Stimulated activated naive CD8-positive, alpha-beta T cell treated with anti-CD3 and anti-CD28 coated beads, Interleukin-15, Interleukin-2, amounts not matched to agents 100 ng/mL and 50 ng/mL, for 24 hours (primary cell): ENCODE data around the gene SLC22A16.
"Not testable (repeated sequence)": the region's sequence is repeated elsewhere in the genome, so short reads cannot be mapped to it uniquely, and the experiment has no call there.

ENCODE experiments used
- H3K27ac Mint-ChIP-seq: one replicate; pipeline ENCODE4 v1.8.0; 2021; ENCODE audit warnings: mild to moderate bottlenecking, mixed read lengths
- H3K27me3 Mint-ChIP-seq: one replicate; pipeline ENCODE4 v1.8.0; 2021; ENCODE audit warnings: mixed read lengths
- H3K36me3 Mint-ChIP-seq: one replicate; pipeline ENCODE4 v1.8.0; 2021; ENCODE audit warnings: low read depth, mixed read lengths
- H3K4me1 Mint-ChIP-seq: one replicate; pipeline ENCODE4 v1.8.0; 2021; ENCODE audit warnings: low read depth, mixed read lengths
- H3K4me3 Mint-ChIP-seq: one replicate; pipeline ENCODE4 v1.8.0; 2021; ENCODE audit warnings: mild to moderate bottlenecking, mixed read lengths
- H3K9me3 Mint-ChIP-seq: one replicate; pipeline ENCODE4 v1.8.0; 2021; ENCODE audit warnings: mixed read lengths

The SLC22A16 gene

DNA sequence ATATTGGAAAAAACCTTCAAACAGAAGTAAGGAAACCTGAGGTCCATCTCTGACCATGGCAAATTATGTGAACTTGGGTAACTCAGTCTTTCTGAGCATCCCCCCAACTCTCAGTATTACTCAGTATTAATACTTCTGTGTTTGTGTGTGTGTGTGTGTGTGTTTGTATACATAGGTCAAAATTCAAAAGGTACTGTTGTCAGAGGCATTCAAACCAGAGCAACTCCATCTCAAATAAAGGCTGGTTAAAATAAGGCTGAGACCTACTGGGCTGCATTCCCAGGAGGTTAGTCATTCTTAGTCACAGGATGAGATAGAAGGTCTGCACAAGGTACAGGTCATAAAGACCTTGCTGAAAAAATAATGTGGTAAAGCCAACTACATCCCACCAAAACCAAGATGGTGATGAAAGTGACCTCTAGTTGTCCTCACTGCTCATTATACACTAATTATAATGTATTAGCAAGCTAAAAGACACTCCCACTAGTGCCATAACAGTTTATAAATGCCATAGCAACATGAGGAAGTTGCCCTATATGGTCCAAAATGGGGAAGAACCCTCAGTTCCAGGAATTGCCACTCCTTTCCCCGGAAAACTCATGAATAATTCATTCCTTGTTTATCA is 33.3 kb upstream of the SLC22A16 start:
- H3K4me1 Mint-ChIP-seq = peaks cover 8% of the 10 kb centered on the region
- H3K9me3 Mint-ChIP-seq = peaks cover 8% of the 10 kb centered on the region
- peaks cover 4% of the 10 kb centered on the region for H3K27me3 Mint-ChIP-seq
- no peaks in the 10 kb centered on the region for H3K36me3 Mint-ChIP-seq
- H3K4me3 Mint-ChIP-seq = no peak overlapping the region
- peak overlapping the region; percentile 38 for H3K27ac Mint-ChIP-seq

DNA sequence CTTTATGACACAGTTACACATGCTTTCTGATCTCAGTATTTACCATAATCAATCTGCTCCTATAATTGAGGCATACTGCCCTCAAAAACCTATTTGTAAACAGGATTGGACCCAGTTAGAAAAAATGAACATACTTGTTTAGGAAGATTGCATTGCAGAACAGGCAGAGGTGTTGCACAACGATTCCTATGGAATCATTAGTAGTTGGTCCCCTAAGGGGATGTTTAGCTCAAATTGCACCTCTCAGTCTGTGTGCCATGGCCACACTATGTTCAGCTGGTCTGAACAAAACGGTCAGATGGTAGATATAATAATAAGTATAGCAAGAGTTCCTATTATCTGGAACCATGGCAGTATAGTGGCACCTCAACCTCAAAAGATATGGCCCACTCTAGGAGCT is 28.5 kb upstream of the SLC22A16 start:
- H3K27me3 Mint-ChIP-seq, H3K36me3 Mint-ChIP-seq, H3K4me1 Mint-ChIP-seq: not testable (repeated sequence)

DNA sequence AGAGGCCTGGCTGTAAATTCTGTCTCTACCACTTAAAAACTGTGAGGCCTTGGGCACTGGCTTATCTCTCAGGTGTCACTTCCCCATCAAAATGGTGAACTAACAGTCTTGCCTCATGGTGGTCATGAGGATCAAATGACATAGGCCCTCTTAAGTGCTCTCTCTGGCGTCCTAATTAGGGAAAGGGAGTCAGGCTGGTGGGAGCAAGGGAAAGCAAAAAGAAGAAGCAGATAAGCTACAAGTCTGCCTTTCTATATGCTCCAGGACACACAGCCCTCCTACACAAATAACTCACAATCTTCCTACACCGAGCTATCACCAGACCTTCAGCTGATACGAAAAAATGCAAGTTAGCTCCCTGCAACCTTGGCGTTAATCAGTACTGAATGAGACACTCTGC is 19.5 kb upstream of the SLC22A16 start:
- Mint-ChIP-seq H3K4me1 (peaks cover 15% of the 10 kb centered on the region), H3K36me3 (no peaks in the 10 kb centered on the region), H3K4me3 (no peak overlapping the region), H3K9me3 (no peaks in the 10 kb centered on the region), H3K27me3 (peaks cover 16% of the 10 kb centered on the region), H3K27ac (no peak overlapping the region)

More for the DNA sequence above, 28.5 kb upstream of the SLC22A16 start:
- H3K9me3 Mint-ChIP-seq, H3K4me3 Mint-ChIP-seq, H3K27ac Mint-ChIP-seq: not testable (repeated sequence)

DNA sequence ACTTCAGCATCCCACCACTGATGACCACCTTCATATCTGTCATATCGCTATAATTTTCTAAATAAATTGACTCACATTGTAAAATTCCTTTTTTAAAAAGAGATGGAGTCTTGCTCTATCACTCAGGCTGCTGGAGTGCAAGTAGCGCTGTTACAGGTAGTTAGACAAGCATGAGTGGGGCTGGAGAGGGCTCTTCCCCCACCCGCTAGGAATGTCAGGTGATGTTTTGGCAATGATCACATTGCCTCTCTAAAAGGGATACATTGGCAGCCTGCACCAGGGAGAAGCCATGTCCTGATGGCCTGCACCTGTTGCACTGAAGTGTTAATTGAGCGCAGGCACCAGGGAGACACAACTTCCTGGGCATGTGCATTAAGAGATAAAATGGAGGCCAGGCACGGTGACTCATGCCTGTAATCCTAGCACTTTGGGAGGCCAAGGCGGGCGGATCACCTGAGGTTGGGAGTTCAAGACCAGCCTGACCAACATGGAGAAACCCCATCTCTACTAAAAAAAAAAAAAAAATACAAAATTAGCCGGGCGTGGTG is 16.9 kb upstream of the SLC22A16 start:
- Mint-ChIP-seq H3K36me3 (no peaks in the 10 kb centered on the region), H3K4me3 (no peak overlapping the region), H3K9me3 (no peaks in the 10 kb centered on the region), H3K27ac (no peak overlapping the region), H3K4me1 (peaks cover 15% of the 10 kb centered on the region), H3K27me3 (peaks cover 16% of the 10 kb centered on the region)

DNA sequence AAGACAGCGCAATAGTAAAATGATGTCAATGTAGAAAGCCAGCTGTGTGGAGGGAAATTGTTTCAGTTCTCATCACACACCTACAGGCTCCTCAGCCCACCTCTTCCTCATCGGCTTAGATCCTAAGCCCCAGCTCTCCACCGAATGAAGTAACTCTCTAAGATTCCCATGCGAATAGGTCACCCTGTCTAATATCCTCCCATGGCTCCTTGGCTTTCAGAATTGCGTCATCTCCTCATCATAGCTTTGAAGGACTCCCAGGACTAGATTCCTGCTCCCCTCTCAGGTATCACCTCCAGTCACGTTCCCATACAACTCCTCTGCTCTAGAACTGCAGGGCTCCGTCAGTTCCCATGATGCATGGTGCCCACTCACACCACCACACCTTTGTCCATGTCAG is 16.2 kb upstream of the SLC22A16 start:
- H3K9me3 Mint-ChIP-seq = no peaks in the 10 kb centered on the region
- H3K36me3 Mint-ChIP-seq = no peaks in the 10 kb centered on the region
- H3K4me3 Mint-ChIP-seq = no peak overlapping the region
- peaks cover 15% of the 10 kb centered on the region for H3K4me1 Mint-ChIP-seq
- peaks cover 14% of the 10 kb centered on the region for H3K27me3 Mint-ChIP-seq
- no peak overlapping the region for H3K27ac Mint-ChIP-seq

DNA sequence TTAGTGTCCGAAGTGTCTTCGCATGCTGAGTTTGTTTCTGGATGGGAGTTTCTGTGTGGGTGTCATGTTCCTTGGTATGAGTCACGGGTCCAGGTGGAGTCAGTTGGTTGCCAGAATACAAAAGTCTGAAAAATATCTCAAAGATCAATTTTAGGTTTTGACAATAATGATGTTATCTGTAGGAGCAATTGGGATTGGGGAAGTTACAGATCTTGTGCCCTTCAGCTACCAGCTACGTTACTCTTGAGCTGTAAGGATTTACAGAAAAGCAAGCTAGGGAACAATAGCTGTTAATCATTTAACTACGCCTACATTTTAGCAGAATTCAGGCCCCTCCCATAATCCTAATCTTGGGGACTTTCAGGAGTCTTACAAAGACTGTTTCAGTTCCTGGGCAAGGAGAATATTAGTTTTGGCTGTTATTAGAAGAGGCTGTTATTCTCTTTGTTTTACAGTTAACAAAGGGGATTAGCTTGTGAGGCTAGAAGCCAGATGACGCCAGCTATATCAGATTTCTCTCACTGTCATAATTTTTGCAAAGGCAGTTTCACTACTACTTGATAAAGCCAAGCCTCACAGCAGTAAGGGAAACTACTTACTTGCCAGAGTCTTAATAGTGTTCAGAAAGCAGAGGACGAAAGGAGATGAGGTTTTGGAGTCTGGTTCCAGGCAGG is 15.4 kb upstream of the SLC22A16 start:
- H3K9me3 Mint-ChIP-seq = no peaks in the 10 kb centered on the region
- H3K4me1 Mint-ChIP-seq = peaks cover 15% of the 10 kb centered on the region
- no peak overlapping the region for H3K4me3 Mint-ChIP-seq
- peaks cover 11% of the 10 kb centered on the region for H3K27me3 Mint-ChIP-seq
- no peak overlapping the region for H3K27ac Mint-ChIP-seq
- H3K36me3 Mint-ChIP-seq = no peaks in the 10 kb centered on the region

DNA sequence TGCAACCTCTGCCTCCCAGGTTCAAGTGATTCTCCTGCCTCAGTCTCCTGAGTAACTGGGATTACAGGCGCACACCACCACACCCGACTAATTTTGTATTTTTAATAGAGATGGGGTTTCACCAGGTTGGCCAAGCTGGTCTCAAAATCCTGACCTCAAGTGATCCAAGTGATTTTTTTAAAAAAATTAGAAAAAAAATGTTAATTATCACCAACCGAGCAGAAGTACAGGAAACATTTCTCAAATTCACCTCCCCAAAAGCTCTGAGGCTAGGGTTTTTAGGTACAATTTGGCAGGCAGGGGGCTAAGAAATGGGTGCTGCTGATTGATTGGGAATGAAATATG is 14.9 kb upstream of the SLC22A16 start:
- Mint-ChIP-seq H3K27me3 (peaks cover 11% of the 10 kb centered on the region), H3K4me1 (peaks cover 15% of the 10 kb centered on the region), H3K9me3 (no peaks in the 10 kb centered on the region), H3K27ac (no peak overlapping the region), H3K4me3 (no peak overlapping the region), H3K36me3 (no peaks in the 10 kb centered on the region)

DNA sequence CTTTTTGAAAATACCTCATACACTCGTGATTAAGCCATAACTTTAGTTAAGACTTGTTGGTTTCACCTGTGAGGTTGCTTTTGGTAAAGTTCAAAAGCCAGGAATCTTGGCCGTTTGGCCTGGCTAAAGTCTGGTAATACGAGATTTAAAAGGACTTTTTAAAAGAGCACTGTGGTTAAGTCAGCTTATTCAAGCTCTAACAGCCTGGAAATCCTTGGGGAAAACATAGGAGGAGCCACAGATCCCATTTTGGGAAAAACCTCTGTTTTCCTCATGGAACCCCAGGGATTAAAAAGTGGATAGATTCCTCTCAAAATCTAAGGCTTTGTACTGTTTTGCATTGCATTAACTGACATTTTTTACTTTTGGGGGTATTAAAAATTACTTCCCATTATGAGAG is 13.7 kb upstream of the SLC22A16 start:
- H3K27me3 Mint-ChIP-seq = peaks cover 11% of the 10 kb centered on the region
- H3K4me3 Mint-ChIP-seq = no peak overlapping the region
- H3K9me3 Mint-ChIP-seq = no peaks in the 10 kb centered on the region
- peaks cover 15% of the 10 kb centered on the region for H3K4me1 Mint-ChIP-seq
- no peak overlapping the region for H3K27ac Mint-ChIP-seq
- no peaks in the 10 kb centered on the region for H3K36me3 Mint-ChIP-seq

DNA sequence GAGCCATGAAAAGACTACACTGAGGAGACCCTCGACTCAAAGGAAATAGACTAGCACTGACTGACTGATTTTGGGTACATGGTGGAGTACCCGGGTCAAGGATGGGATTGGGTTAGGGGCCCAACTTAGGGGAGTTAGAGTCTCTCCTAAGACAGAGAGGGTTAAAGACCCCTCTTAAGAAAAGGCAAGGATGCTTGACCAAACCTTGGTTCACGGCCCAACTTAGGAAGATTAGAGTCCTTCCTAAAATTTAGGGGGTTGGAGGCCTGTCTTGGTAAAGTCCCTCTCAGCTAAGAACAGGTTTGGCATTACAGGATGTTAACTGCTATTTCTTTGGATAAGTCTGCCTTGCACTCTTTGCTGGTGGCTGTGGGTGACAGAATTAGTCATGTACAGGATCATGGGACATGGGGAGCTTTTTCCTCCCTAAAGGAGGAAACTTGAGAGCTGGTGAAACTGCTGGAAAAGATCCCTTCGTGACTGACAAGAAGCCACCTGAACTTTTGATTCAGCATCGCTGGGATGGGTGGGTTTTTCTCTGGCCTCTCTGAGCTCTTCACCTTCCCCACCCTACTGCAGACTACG is 12.3 kb upstream of the SLC22A16 start:
- Mint-ChIP-seq H3K27me3 (peaks cover 11% of the 10 kb centered on the region), H3K9me3 (no peaks in the 10 kb centered on the region), H3K4me1 (peaks cover 15% of the 10 kb centered on the region), H3K36me3 (no peaks in the 10 kb centered on the region), H3K27ac (no peak overlapping the region), H3K4me3 (no peak overlapping the region)

DNA sequence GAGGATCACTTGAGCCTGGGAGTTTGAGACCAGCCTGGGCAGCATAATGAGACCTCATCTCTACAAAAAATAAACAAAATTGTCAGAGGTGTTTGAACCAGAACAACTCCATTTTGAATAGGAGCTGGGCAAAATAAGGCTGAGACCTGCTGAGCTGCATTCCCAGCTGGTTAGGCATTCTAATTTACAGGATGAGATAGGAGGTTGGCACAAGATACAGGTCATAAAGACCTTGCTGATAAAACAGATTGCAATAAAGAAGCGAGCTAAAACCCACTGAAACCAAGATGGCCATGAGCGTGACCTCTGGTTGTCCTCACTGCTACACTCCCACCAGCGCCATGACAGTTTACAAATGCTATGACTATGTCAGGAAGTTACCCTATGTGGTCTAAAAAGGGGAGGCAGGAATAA is 11.6 kb upstream of the SLC22A16 start:
- H3K9me3 Mint-ChIP-seq, H3K27ac Mint-ChIP-seq, H3K4me3 Mint-ChIP-seq, H3K36me3 Mint-ChIP-seq: not testable (repeated sequence)
- Mint-ChIP-seq H3K4me1 (peaks cover 15% of the 10 kb centered on the region), H3K27me3 (peaks cover 11% of the 10 kb centered on the region)

DNA sequence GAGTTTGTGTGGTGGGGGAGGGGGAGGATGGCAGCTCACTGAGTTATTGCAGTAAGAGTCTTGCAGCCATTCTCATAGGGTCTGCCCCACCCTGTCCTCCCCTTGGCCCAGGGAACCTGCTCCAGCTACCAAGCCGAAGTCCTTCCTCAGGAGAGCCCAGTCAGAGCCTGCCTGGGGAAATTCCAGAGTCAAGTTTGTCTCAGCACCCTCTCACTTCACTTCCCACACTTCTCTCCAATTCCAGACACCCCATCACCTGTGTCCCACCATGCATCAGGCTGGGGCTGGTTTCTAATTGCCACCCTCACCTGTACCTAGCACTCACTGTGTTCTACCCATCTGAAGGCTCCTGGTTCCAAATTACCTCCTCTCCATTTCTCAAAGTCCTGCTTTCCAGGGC is 10.3 kb upstream of the SLC22A16 start:
- H3K4me3 Mint-ChIP-seq = no peak overlapping the region
- no peaks in the 10 kb centered on the region for H3K9me3 Mint-ChIP-seq
- peaks cover 4% of the 10 kb centered on the region for H3K4me1 Mint-ChIP-seq
- no peaks in the 10 kb centered on the region for H3K36me3 Mint-ChIP-seq
- H3K27me3 Mint-ChIP-seq = peaks cover 3% of the 10 kb centered on the region
- no peak overlapping the region for H3K27ac Mint-ChIP-seq

DNA sequence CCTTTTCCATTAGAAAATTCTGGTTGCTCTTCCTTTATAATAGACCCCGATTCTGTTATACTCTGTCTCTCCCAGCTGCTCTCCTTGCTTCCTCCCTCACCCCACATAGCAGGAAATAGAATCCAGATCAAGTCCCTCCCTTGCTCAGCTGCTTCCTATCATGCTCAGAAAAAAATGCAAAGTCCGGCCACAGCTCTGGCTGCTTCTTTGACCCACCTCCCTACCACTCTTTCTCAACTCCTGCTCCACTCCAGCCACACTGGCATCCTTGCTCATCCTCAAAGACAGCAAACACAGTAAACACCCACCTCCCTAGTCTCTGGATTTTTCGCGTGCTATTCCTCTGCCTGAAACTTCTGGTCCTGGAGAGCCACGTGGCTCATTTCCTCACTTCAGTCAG is 9.1 kb upstream of the SLC22A16 start:
- no peaks in the 10 kb centered on the region for H3K4me1 Mint-ChIP-seq
- no peak overlapping the region for H3K27ac Mint-ChIP-seq
- no peaks in the 10 kb centered on the region for H3K36me3 Mint-ChIP-seq
- H3K27me3 Mint-ChIP-seq = no peaks in the 10 kb centered on the region
- no peak overlapping the region for H3K4me3 Mint-ChIP-seq
- peaks cover 6% of the 10 kb centered on the region for H3K9me3 Mint-ChIP-seq

DNA sequence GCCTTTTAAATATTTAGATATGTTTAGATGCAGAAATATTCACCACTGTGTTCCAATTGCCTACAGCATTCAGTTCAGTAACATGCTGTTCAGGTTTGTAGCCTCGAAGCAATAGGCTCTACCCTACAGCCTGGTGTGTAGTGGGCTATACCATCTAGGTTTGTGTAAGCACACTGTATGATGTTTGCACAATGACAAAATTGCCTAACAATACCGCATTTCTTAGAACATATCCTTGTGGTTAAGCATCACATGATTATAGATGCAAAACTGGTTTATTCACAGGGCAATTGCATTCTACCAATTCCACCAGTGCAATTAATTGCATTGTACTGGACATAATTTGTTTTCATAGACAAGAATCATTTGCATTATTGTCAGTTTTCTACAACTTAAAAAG is 7.9 kb upstream of the SLC22A16 start:
- Mint-ChIP-seq H3K36me3 (no peaks in the 10 kb centered on the region), H3K9me3 (peaks cover 6% of the 10 kb centered on the region), H3K4me3 (no peak overlapping the region), H3K27me3 (no peaks in the 10 kb centered on the region), H3K27ac (no peak overlapping the region), H3K4me1 (no peaks in the 10 kb centered on the region)

DNA sequence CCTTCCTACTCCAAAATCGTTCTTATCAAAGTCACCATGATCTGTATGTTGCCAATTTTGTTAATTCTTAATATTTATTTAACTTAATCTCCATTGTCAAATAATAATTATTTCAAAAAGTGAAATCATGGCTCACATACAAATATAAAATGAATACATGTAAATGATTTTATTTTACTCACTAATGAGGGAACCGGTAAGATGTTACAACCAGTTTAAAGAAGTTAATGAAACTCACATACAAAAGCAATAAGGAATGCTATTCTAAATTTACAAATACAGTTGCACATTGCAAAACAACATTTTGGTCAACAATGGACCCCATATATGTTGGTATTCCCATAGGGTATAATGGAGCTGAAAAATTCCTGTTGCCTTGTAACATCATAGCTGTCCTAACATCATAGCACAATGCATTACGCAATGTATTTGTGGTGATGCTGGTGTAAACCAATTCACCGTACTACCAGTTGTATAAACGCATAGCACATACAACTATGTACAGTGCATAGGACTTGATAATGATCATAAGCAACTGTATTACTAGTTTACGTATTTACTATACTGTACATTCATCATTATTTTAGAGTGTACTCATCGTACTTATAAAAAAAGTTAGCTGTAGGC is 6.5 kb upstream of the SLC22A16 start:
- peaks cover 6% of the 10 kb centered on the region for H3K9me3 Mint-ChIP-seq
- H3K4me3 Mint-ChIP-seq = no peak overlapping the region

DNA sequence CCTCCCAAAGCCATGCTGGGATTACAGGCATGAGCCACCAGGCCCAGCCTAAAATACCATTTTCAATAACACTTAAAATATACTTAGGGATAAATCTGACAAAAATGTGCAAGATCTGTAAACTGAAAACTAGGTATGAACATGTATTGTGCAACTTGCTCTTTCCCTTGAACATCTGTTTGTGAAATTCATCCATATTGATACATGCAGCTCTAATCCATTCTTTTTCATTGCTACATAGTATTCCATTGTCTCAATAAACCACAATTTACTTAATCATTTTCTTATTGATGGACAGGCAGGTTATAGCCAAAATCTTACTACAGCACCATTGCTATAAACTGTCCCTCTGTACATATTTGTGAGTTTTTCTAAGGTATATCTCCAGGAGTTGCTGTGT is 4.7 kb upstream of the SLC22A16 start:
- no peaks in the 10 kb centered on the region for H3K4me1 Mint-ChIP-seq
- no peak overlapping the region for H3K27ac Mint-ChIP-seq
- H3K9me3 Mint-ChIP-seq = peaks cover 6% of the 10 kb centered on the region
- no peak overlapping the region for H3K4me3 Mint-ChIP-seq
- H3K36me3 Mint-ChIP-seq = no peaks in the 10 kb centered on the region
- peaks cover 13% of the 10 kb centered on the region for H3K27me3 Mint-ChIP-seq

More for the DNA sequence above, 6.5 kb upstream of the SLC22A16 start:
- H3K4me1 Mint-ChIP-seq = no peaks in the 10 kb centered on the region
- peaks cover 9% of the 10 kb centered on the region for H3K27me3 Mint-ChIP-seq
- H3K36me3 Mint-ChIP-seq = no peaks in the 10 kb centered on the region
- H3K27ac Mint-ChIP-seq = no peak overlapping the region
